OCI-LY1 (cell line): ENCODE measurements around the gene WNT9B.

ENCODE experiments used
- EZH2 ChIP-seq: fragments of 200-600 bp; sonication (generic), shearing (Covaris generic); IDR thresholded peaks from 2 replicates; pipeline ENCODE4 v1.8.0; 2017; ENCODE audit warnings: borderline replicate concordance, mixed run types, mild to moderate bottlenecking, antibody characterized with exemption, low read length, moderate library complexity, mixed read lengths
- TF ChIP-seq, protein P1 (sequence below): fragments of 200-600 bp; sonication (generic), shearing (Covaris generic); IDR thresholded peaks from 2 replicates; pipeline ENCODE4 v1.5.1; 2017; ENCODE audit warnings: mild to moderate bottlenecking, antibody characterized with exemption, low read length, moderate library complexity, mixed read lengths

GRCh38 chr17:46853896-46854444 is 2.6 kb downstream of the WNT9B start:
- TF ChIP-seq, protein P1, sequence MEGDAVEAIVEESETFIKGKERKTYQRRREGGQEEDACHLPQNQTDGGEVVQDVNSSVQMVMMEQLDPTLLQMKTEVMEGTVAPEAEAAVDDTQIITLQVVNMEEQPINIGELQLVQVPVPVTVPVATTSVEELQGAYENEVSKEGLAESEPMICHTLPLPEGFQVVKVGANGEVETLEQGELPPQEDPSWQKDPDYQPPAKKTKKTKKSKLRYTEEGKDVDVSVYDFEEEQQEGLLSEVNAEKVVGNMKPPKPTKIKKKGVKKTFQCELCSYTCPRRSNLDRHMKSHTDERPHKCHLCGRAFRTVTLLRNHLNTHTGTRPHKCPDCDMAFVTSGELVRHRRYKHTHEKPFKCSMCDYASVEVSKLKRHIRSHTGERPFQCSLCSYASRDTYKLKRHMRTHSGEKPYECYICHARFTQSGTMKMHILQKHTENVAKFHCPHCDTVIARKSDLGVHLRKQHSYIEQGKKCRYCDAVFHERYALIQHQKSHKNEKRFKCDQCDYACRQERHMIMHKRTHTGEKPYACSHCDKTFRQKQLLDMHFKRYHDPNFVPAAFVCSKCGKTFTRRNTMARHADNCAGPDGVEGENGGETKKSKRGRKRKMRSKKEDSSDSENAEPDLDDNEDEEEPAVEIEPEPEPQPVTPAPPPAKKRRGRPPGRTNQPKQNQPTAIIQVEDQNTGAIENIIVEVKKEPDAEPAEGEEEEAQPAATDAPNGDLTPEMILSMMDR, result no peak
- no peak for TF ChIP-seq EZH2
